Measurements from ENCODE around the gene ANKRD10.
"Not testable (repeated sequence)": the region's sequence is repeated elsewhere in the genome, so short reads cannot be mapped to it uniquely, and the experiment has no call there.

Gene ANKRD10

DNA sequence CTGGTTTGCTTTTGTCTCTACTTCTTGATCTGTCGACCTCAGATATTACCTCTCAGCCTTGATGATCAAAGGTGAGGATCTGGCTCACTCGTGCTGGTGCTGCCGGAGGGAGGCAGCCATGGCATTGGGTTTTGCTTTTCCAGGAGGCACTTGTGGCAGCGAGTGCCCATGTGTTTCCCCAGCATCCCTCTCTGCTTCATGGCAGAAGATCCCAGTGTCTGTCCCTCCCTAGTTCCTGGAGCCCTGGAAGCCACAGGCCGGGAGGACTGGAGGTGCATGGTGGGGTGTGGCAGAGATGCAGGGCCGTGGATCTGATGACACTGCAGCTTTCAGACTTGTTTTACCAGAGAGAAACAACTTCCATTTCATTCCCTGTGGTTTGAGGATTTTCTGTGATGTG, 47.5 kb downstream of the ANKRD10 start:
- DNase-seq (ENCODE audit: low read depth in 2 of 2) = no peak

DNA sequence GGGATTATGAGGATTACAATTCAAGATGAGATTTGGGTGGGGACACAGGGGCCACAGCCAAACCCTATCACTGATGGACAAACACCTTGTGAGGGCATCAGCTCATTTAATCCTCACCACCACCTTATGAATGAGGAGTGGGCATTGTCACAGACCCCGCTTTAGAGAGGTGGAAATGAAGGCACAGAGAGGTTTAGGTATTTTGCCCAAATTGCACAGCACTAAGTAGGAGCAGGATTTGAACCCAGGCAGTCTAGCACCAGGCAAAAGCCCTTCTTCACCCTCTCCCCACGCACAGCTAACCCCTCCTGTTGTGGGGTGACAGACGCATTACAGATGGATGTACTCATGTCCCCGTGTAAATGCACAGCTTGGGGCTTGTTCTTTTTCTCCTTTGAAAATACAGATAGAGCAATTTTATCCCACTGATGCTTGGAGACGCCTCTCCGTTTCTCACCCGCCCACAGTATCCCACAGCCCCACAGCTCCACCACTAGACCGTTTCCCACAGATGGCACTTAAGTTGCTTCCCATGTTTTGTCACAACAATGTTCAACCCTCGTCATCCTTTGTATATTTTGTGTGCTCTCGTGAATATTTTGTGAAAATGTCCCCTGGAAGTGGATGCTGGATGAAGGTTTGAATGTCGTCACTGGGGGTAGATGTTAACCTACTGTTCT, 48.2 kb downstream of the ANKRD10 start:
- DNase-seq (ENCODE audit: low read depth in 2 of 2) = no peak

DNA sequence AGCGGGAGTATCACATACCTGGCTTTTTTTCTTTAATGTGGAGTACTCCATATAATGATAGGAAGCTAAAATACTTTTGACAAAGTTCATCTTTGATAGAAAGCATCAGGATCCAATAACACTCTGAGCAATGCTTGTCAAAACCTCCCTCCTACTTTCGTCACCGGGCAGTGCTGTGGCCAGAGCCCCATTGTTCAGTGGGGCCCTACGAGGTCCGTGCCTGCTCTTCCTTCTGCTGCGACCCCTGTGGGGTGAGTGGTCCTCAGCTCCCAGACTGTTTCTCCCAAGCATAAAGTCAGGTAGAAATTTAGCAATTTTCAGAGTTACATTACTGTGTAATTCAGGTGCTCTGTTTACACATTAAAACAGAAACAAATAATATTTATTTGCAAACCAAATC, 51.2 kb downstream of the ANKRD10 start:
- no peak for DNase-seq (ENCODE audit: low read depth in 2 of 2)

DNA sequence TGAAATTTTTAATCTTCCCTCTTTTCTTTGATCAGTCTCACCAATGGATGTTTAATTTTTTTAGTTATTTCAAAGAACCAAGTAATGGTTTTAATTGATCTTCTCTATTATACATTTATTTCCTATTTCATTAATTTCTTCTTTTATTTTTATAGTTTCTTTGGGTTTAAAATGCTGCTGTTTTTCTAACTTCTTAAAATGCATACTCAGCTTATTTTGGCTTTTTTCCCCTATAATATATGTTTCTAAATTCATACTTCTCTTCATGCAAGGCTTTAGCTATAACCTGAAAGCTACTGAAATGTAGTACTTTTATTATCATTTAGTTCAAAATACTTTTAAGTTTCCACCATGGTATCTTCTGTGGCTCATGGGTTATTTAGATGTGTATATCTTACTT, 53.9 kb downstream of the ANKRD10 start:
- DNase-seq (ENCODE audit: low read depth in 2 of 2) = no peak

DNA sequence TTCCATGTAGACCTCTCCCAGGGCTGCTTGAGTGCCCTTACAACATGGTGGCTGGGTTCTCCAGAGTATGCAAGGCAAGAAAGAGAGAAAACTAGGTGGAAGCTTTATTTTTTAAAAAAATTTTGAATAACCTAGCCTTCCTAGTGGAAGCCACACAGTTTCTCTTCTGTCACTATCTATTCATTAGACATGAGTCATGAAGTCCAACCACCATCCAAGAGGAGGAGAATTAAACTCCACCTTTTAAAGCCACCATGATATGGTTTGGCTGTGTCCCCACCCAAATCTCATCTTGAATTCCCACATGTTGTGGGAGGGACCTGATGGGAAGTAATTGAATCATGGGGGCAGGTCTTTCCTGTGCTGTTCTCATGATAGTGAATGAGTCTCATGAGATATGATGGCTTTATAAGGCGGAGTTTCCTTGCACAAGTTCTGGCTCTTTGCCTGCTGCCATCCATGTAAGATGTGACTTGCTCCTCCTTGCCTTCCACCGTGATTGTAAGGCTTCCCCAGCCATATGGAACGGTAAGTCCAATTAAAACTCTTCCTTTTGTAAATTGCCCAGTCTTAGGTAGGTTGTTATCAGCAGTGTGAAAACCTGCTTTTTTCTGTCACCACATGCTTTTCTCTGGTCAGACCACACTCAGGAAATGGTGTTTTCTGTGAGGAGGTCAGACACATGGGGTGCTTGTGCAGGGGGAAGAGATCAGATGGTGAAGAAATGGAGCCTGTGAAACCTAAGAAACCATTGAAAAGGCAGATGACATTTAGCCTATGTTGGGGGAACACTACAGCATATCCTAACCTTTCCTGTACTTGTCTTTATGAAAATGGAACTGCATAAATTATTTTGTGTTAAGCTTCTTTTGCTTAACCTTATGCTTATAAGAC, 57.7 kb downstream of the ANKRD10 start:
- no peak for DNase-seq (ENCODE audit: low read depth in 2 of 2)

DNA sequence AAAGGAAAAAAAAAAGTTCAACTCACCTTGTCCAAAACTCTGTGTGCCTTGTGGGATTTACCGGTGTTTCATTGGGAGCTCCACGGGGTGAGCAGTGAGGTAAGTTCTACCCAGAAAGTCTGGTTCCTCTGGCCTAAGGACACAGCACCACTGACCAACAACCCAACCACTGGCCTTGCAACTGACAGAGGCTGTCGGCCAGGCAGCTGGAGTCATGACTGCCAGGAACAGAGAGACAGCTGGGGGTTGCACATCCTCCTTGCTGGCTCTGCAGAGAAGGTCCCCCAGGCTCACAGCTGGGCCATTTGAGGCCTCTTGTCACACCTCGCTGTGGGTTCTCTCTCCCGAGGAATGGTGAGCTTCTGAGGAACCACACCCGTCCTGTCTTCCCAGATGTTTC, 59.5 kb downstream of the ANKRD10 start:
- DNase-seq (ENCODE audit: low read depth in 2 of 2) = no peak

DNA sequence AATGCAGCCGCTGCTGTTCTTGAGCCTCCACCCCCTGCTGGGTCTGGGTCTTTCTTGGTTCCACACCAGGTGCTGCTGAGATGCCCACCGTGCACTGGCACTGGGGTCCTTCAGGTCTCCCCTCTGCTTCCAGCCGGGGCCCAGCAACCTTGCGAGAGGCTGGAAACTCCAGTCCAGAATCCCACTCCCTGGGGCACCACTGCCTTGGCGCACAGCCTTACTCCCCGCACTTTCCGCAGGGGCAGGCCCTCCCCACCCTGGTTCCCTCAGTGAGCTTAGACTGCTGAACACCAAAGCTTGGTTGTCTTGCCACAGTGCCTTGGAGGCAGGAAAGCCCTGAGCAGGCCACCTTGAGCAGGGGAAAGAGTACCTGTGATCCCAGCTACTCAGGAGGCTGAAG, 60.0 kb downstream of the ANKRD10 start:
- no peak for DNase-seq (ENCODE audit: low read depth in 2 of 2)

DNA sequence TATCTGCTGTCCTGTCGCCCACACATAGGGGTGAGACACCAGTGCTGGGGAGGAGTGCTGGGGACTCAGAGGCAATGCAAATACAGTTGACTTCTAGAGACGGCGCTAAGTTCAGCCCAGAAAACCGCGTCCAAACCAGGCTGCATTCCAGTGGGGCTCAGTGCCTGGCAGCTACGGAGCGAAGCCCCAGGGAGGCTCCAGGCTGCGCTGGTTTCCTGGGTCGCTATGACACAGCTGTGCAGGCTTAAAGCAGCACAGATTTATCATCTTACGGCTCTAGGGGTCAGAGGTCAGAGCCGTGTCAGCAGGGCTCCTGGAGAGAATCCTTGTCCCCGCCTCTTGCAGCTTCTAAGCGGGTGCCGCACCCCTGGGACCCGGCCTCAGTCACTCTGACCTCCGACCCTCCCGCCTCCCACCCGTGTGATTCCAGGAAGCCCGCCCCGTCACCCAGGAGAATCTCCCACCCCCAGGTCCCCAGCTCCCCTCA, 61.6 kb downstream of the ANKRD10 start:
- no peak for DNase-seq (ENCODE audit: low read depth in 2 of 2)

DNA sequence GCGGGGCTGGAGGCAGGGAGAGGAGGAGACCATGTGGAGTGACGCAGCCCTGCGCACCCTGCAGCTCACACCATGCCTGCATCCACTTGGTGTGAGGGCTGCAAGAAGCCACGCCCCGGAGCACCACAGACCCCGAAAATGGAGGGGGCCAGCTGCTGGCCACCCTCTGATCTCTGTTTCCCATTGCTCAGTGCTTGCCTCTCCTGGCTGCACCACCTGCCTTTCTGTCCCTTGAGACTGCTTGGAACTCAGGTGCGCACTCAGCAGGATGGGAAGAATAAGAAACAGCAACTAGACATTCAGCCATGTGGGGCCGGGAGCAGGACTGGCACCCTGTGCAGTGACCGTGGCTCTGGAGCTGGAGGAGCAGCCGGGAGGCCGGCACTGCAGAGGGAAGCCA, 64.0 kb downstream of the ANKRD10 start:
- DNase-seq (ENCODE audit: low read depth in 2 of 2) = no peak

DNA sequence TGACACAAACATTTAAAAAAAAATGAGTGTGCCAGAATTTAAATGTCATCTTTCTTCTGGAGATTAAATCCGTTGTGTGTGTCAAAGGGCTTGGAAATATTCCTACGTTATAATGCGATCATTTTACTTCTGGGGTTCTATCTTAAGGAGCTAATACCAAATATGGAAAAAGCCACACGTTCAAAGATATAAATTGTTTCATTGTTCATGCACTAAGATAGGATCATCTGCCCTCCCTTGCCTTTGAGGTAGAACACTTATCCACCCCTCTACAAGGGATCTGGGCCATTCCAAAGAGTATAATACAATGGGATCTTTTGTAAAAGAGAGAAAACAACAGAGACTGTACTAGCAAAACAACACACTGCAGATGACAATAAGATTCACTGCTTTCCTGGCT, 64.9 kb downstream of the ANKRD10 start:
- no peak for DNase-seq (ENCODE audit: low read depth in 2 of 2)

DNA sequence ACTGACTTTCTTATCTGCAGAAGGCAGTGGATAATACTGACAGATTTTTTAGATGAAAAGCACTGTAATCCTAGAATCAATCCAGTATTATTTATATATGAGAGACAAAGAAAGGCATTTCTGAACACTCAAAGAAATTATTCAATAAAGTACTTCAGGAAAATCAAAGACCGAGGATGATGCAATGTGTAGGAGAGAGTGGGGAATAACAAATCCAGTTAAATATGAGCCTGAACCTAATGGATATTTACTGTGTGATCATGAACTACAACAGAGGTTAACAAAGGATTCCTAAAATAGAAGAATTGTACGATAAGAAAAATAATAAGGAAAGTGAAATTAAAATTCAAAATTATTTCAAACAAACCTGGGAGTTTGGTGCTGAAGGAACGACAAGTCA, 69.3 kb downstream of the ANKRD10 start:
- DNase-seq (ENCODE audit: low read depth in 2 of 2) = no peak

DNA sequence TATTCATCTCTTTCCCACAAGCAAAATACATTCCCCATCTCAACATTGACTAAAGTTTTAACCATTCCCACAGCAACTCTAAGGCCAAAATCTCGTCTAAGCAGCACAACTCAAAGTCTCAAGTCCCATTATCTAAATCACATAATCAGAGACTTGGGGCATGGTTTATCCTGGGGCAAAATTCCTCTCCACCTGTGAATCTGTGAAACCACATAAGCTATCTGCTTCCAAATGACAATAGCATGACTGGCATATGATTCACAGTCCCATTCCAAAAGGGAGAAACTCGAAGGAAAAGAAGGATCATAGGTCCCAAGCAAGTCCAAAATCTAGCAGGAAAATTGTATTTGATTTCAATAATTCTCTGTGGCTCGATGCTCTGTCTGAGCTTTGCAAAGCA, 73.0 kb downstream of the ANKRD10 start:
- no peak for DNase-seq (ENCODE audit: low read depth in 2 of 2)

DNA sequence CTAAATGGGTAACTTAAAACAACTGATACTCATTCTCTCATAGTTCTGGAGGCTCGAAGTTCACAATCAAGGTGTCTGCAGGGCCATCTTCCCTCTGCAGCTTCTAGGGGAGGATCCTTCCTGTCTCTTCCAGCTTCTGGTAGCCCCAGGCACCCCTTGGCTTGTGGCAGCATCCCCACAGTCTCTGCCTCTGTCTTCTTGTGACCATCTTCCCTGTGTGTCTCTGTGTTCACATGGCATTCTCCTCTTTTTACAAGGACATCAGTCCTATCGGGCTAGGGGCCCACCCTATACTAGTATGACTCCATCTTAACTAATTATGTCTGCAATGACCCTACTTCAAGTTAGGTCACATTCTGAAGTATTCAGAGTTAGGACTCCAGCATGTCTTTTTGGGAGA, 73.5 kb downstream of the ANKRD10 start:
- no peak for DNase-seq (ENCODE audit: low read depth in 2 of 2)

DNA sequence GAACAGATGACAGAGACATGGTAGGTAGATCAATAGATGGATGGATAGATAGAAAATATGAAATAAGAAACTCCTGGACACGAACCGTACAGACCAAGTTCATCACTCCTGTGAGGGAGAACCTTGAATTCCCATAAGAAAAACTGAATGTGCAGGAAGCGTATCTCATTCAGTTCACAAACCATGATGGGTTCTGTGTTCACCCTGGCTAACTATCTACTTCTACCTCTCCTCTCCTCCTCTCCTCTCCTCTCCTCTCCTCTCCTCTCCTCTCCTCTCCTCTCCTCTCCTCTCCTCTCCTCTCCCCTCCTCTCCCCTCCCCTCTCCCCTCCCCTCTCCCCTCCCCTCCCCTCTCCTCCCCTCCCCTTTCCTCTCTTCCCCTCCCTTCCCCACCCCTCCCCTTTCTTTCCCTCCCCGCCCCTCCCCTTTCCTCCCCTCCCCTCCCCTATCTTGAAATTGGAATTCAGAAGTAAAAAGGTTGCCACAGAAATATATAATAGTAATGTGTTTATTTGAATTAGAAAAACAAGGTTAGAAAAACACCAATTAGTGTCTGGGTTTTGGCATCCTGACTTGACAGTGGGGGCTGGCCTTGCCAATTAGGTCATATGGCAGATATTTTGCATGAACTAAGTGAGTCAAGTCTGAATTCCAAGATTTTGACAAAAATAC, 75.9 kb downstream of the ANKRD10 start:
- no peak for DNase-seq (ENCODE audit: low read depth in 2 of 2)

DNA sequence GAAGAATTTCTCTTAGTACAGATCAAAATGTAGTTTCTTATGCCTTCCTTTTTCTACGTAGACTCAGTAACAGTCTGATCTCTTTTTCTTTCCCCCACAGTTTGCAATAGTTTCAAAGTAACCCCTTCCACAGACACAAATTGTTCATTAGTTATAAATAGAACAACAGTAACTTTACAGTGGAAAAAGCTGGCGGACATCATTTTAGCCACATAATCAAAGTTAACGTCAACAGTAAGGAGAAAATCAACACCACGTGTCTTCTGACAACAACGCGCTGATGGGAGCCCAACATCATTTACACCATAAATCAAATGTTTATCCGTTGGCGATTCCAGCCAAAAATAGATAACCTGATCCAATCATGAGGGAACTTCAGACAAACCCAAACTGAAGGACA, 76.8 kb downstream of the ANKRD10 start:
- no peak for DNase-seq (ENCODE audit: low read depth in 2 of 2)

DNA sequence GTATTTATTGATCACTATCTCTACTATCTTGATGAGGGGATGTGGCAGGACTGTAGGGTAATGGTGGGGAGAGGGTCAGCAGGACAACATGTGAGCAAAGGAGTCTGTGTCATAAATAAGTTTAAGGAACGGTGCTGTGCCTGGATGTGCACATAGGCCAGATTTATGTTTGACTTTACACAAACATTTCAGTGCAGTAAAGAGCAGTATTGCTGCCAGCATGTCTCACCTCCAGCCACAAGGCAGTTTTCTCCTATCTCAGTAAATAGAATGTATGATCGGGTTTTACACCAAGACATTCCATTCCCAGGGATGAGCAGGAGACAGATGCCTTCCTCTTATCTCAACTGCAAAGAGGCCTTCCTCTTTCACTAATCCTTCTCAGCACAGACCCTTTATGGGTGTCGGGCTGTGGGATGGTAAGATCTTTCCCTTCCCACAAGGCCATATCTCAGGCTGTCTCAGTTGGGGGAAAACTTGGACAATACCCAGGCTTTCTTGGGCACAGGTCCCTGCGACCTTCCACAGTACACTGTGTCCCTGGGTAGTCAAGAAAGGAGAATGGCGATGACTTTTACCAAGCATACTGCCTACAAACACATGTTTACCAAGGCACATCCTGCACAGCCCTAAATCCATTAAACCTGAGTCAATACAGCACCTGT, 77.3 kb downstream of the ANKRD10 start:
- DNase-seq (ENCODE audit: low read depth in 2 of 2) = not testable (repeated sequence)

DNA sequence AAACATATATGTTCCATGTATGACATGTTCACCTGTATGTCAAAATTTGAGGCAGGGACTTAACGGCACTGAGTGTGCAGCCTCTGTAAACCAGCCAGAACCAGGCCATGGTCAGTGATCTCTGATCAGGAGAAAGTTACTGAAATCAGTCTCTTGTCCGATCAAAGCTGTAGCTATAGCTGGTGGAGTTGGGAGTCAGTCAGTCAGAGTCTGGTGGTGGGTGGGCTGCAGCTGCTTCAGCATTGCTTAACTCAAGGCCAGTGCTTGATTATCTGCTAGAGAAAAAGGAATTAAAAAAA, 78.3 kb downstream of the ANKRD10 start:
- DNase-seq (ENCODE audit: low read depth in 2 of 2) = no peak

DNA sequence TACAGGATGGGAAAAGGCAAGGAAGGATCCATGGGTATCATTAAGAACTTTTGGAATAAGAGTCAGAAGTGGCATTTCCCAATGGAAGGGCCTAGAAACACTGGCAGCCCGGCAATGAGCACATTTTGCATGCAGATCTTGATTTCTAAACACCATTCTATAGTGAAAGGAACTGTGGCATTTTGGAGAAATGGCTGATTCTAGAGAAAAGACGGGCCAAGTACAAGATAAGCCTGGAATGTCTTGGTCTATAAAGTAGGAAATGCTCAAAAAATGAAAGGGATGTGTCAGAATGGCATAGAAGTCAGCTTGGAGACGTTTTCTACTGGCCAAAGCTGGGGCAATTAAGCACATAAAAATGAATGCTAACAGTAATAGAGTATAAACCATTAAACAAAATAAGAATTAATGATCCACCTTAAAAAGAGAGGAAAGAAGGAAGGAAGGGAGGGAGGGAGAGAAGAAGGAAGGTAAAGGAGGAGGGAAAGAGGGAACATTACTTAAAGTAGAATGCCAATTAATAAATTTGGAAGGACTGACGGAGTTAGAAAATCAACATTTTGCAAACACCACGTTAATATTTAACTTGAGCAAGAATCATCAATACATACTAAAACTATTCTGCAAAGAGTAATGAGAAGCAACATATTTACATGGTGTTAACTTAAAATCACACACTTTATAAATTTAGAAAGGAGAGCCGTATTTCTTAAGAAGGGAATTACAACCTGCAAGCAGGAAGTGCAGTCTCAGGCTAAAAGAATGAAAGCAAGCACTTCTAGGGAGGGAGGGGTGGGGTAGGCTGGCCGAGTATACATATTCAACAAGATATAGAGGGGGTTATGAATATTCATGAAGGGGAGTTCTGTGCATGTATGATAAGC, 78.9 kb downstream of the ANKRD10 start:
- no peak for DNase-seq (ENCODE audit: low read depth in 2 of 2)

DNA sequence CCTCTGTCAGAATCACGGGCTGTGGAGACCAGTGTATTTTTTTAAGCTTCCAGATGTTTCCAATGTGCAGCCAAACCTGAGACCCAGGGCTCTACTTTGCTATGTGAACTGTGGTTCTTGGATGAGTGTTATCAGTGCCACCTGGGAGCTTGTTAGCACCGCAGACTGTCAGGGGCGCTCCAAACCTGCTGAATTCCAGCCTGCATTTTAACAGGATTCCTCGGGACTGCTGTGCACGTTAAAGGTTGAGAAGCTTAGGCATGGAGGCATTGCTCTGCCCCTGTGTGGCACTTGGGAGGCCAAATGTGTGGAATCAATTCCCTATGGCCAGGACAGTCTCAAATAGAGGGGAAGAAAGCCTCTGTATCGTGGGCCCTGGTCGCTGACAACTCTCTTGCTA, 80.3 kb downstream of the ANKRD10 start:
- no peak for DNase-seq (ENCODE audit: low read depth in 2 of 2)

DNA sequence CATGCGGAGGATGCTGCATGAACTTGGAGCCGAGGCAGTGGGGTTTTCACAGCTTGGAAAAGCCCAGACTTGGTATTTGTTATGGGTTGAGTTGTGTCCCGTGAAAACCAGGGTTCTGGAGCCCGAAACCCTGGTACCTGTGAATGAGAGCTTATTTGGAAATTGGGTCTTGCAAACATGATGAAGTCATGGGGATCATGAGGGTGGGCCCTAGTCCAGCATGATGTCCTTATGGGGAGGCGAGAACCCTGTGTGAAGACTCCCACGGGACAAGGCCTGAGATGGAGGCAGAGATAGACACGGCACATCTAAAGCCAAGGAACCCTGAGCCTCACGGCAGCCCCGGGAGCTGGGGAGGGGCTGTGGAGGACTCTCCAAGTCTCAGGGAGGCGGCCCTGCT, 82.3 kb downstream of the ANKRD10 start:
- DNase-seq (ENCODE audit: low read depth in 2 of 2) = no peak

DNA sequence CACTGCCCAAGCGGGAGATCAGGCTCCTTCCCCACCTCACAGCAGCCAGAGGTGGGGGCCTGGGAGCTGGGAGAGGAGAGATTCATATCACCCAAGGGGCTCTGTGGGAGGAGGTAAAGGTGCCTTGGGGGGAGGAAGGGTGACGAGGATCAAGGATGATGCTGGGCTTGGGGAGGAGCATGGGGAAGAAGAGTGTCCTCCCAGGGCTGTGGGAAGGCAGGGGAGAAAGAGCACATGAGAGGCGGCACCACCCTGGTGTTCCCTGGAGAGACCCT, 82.7 kb downstream of the ANKRD10 start:
- DNase-seq (ENCODE audit: low read depth in 2 of 2) = no peak
